GM12878 (cell line): ENCODE measurements around the gene LIX1. TPM values are rescaled to one million over a fixed set of nuclear protein-coding genes. Genes with fewer than 3 reads are reported as not detected.
A peak's percentile ranks its signal among the peaks of the same experiment; 100 is the strongest.

ENCODE experiments used
- ATAC-seq: fragments of 200-7000 bp; cut with Tn5 transposase; 3 replicates; pipeline ENCODE4 v1.9.1; 2020; ENCODE audit warnings: mild to moderate bottlenecking, moderate library complexity
- BruUV-seq: library from RNA; stranded (reverse); fragments of 400-500 nt; replicated peaks from 2 replicates; lab custom pipeline; 2021; lab: Mats Ljungman, UMichigan
- CTCF ChIA-PET: fragments of 300-600 bp; sonication (Branson Sonifier 250); formaldehyde crosslinking; extraction: SDS; loops from one replicate; lab custom pipeline; 2021; ENCODE audit warnings: inconsistent platforms; lab: Yijun Ruan, JAX
- POLR2A ChIA-PET: fragments of 350-600 bp; formaldehyde crosslinking; extraction: SDS; loops from one replicate; lab custom pipeline; 2021; ENCODE audit warnings: inconsistent platforms; lab: Charles Lee
- RAD21 ChIA-PET: fragments of 300-600 bp; sonication (Branson Sonifier 250); formaldehyde crosslinking; loops from one replicate; lab custom pipeline; 2023; ENCODE audit warnings: antibody characterized with exemption; ENCODE audit not compliant: unreplicated experiment; lab: Charles Lee
- SMC1A ChIA-PET: fragments of 300-600 bp; sonication (Branson Sonifier 250); formaldehyde crosslinking; loops from one replicate; lab custom pipeline; 2023; ENCODE audit not compliant: unreplicated experiment, uncharacterized antibody; lab: Charles Lee
- DNase-seq: peaks from one replicate; pipeline ENCODE4 v3.0.0-alpha.2; 2011; ENCODE audit warnings: low read depth, low spot score
- FAIRE-seq: peaks from 3 replicates; lab custom pipeline; 2011; peaks lifted over from hg19 to GRCh38; lab: Jason Lieb, UNC
- H2AFZ ChIP-seq: 2 replicates; pipeline ENCODE4 v1.6.0; 2011; ENCODE audit warnings: low read depth, low read length, control low read depth; ENCODE audit not compliant: control insufficient read depth
- H3K27ac ChIP-seq: 2 replicates; pipeline ENCODE4 v1.5.1; 2011; ENCODE audit warnings: control low read depth; ENCODE audit not compliant: control insufficient read depth, insufficient read depth
- H3K27me3 ChIP-seq, 2 experiments: replicated peaks in 1 of 2; 2 replicates each; pipeline versions ENCODE4 v1.6.0 to v1.6.1; 2011; ENCODE audit warnings: low read length in 1 of 2; ENCODE audit not compliant: control insufficient read depth in 2 of 2, insufficient read depth in 2 of 2
- H3K36me3 ChIP-seq, 2 experiments: 2 replicates each; pipeline ENCODE4 v1.5.1; 2011; ENCODE audit warnings: low read length in 1 of 2; ENCODE audit not compliant: control insufficient read depth in 2 of 2, insufficient read depth in 2 of 2
- H3K4me1 ChIP-seq: 2 replicates; pipeline ENCODE4 v1.6.1; 2011; ENCODE audit warnings: mild to moderate bottlenecking, low read length, moderate library complexity, mixed read lengths; ENCODE audit not compliant: control insufficient read depth, insufficient read depth
- H3K4me2 ChIP-seq: 2 replicates; pipeline ENCODE4 v1.6.0; 2011; ENCODE audit warnings: control low read depth; ENCODE audit not compliant: control insufficient read depth, insufficient read depth
- H3K4me3 ChIP-seq: fragments of 200-600 bp; sonication (generic); 2 replicates; pipeline ENCODE4 v1.5.1; 2016
- H3K79me2 ChIP-seq: 2 replicates; pipeline ENCODE4 v1.6.0; 2011; ENCODE audit warnings: low read length; ENCODE audit not compliant: control insufficient read depth, insufficient read depth
- H3K9ac ChIP-seq: 2 replicates; pipeline ENCODE4 v1.8.0; 2011; ENCODE audit warnings: low read length, control low read depth, mixed read lengths; ENCODE audit not compliant: control insufficient read depth, insufficient read depth
- H3K9me3 ChIP-seq: replicated peaks from 3 replicates; pipeline ENCODE4 v1.5.1; 2011; ENCODE audit warnings: mild to moderate bottlenecking, low read length; ENCODE audit not compliant: control insufficient read depth, insufficient read depth
- H4K20me1 ChIP-seq: 2 replicates; pipeline ENCODE4 v1.6.0; 2011; ENCODE audit not compliant: control insufficient read depth, insufficient read depth
- BACH1 ChIP-seq: fragments of 450-650 bp; IDR thresholded peaks from 2 replicates; pipeline ENCODE4 v1.6.1; 2017; ENCODE audit warnings: mild to moderate bottlenecking, borderline replicate concordance
- BHLHE40 ChIP-seq, 2 experiments: fragments of 450-650 bp in 1 of 2; IDR thresholded peaks; 2 replicates each; pipeline ENCODE4 v1.6.1; 2011 to 2017; ENCODE audit warnings: low read depth in 2 of 2, borderline replicate concordance in 1 of 2, improper control_type of control experiment in 1 of 2, low read length in 1 of 2, mild to moderate bottlenecking in 1 of 2
- EZH2 ChIP-seq: IDR thresholded peaks from 2 replicates; pipeline ENCODE4 v1.6.1; 2012; ENCODE audit warnings: low read depth, mild to moderate bottlenecking, control low read depth, inconsistent platforms, low read length, borderline replicate concordance; ENCODE audit not compliant: control insufficient read depth
- HCFC1 ChIP-seq: fragments of 150-350 bp; IDR thresholded peaks from 2 replicates; pipeline ENCODE4 v1.6.1; 2014; ENCODE audit warnings: low read length
- IKZF2 ChIP-seq, 2 experiments: fragments of 450-650 bp; IDR thresholded peaks; 2 replicates each; pipeline ENCODE4 v1.6.1; 2017; ENCODE audit warnings: mild to moderate bottlenecking in 2 of 2, moderate library complexity in 2 of 2
- MYB ChIP-seq: fragments of 150-350 bp; IDR thresholded peaks from 2 replicates; pipeline ENCODE4 v1.6.1; 2014; ENCODE audit warnings: mild to moderate bottlenecking, low read depth, low read length, borderline replicate concordance
- SIX5 ChIP-seq: IDR thresholded peaks from 2 replicates; pipeline ENCODE4 v1.6.1; 2011; ENCODE audit warnings: mild to moderate bottlenecking, low read depth, low read length, moderate library complexity; ENCODE audit not compliant: severe bottlenecking
- STAT1 ChIP-seq: fragments of 450-650 bp; conservative IDR thresholded peaks from 2 replicates; pipeline ENCODE4 v1.6.1; 2014; ENCODE audit warnings: antibody characterized with exemption, mild to moderate bottlenecking
- YY1 ChIP-seq: IDR thresholded peaks from 2 replicates; pipeline ENCODE4 v1.6.1; 2011; ENCODE audit warnings: low read depth, mild to moderate bottlenecking, low read length
- ZNF622 ChIP-seq: fragments of 450-650 bp; IDR thresholded peaks from 2 replicates; pipeline ENCODE4 v1.6.1; 2017; ENCODE audit warnings: mild to moderate bottlenecking, inconsistent platforms
- ZSCAN29 ChIP-seq: fragments of 450-650 bp; IDR thresholded peaks from 2 replicates; pipeline ENCODE4 v1.6.1; 2017; ENCODE audit warnings: mild to moderate bottlenecking, moderate library complexity
- WGBS: methylation state at CpG from one replicate; pipeline ENCODE4 v1.1.6; 2016; ENCODE audit warnings: low lambda C conversion rate; ENCODE audit not compliant: insufficient replicate concordance, insufficient coverage; ENCODE audit errors: missing lambda C conversion rate; 5-methylcytosine and 5-hydroxymethylcytosine counted together
- in situ Hi-C: fragments of 300-500 bp; cut with MboI; formaldehyde crosslinking; loops from 9 replicates; pipeline ENCODE4 v1.14.3; 2018; ENCODE audit warnings: mixed read lengths
- intact Hi-C: fragments of 100-400 bp; cut with micrococcal nuclease; formaldehyde crosslinking; loops from one replicate; pipeline ENCODE4 v1.14.2; 2022; ENCODE audit not compliant: unreplicated experiment
- polyA plus RNA-seq, 11 experiments: library from polyadenylated mRNA; depleted of rRNA in 4 of 11; unstranded in 6 of 11; stranded (reverse) in 5 of 11; fragments of >200 nt; fragmentation: Nextera tagmentation in 4 of 11; fragmentation: Illumina TruSeq in 1 of 11; extraction: Ambion mirVana in 4 of 11; extraction: Trizol in 1 of 11; gene quantifications; 1 replicate in 1 of 11; 2 replicates in 10 of 11; pipeline versions ENCODE4 v1.2.1 to v1.2.3, GENCODE V29; 2011 to 2016; ENCODE audit warnings: inconsistent platforms in 2 of 11, missing spikeins in 2 of 11, low read depth in 1 of 11
- total RNA-seq, 4 experiments: library from RNA; depleted of rRNA in 3 of 4; stranded (reverse); fragments of >200 nt in 3 of 4; fragmentation: Illumina TruSeq in 1 of 4; extraction: Trizol in 1 of 4; gene quantifications; 2 replicates each; pipeline versions ENCODE4 v1.2.1 to v1.2.3, GENCODE V29; 2013 to 2021

The LIX1 gene
- total and polyA plus RNA-seq, 10 of the 15 experiments (the other 5 are each of a cell fraction or from before 2014, with no cell fraction given): 0.02 to 0.07 (median 0.04) TPM; not detected in 5

DNA sequence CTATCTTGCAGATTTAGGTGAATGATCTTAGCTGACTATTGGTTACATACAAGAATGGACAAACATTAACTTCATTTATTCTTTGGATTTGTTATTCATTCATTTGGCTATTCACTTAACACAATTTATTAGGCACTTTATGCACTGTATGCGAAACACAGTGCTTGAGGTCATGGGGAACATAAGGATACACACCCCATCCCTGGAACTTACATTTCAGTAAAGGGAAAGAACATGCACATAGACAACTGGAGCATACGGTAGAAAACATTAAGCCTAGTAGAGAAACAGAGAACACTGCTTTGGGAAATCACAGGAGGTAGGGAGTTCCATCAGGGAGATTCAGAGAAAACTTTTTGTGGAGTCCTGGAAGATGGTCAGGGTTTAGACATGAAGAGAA, 22.2 kb downstream of the LIX1 start:
- ChIA-PET SMC1A (no interaction called here), CTCF (no interaction called here)
- WGBS: 47% methylated on average over 2 of the region's 2 CpGs

DNA sequence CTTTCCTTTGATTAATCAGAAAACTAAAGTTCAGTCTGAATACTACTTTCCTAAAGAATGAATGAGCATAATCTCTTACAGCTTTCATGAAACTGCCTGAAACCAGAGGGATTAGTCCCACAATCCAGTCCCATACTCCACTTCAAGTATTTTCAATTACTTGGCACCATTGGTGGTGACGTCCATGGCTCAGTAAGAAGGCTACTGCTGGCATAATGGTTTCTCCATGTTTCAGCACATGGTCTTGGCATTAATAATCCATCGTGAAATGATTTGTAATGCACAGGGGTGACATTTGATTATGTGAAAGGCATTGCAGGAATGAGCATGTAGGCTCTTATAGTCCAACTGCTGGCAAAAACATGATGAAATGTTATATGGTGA, 23.4 kb downstream of the LIX1 start:
- H3K4me3 ChIP-seq: no peak overlapping the region
- H2AFZ ChIP-seq: peak overlapping the region; percentile 66
- TF ChIP-seq YY1 (no peak), IKZF2 (IDR thresholded peaks at IDR 0.05) (0 out of 4 replicates have a peak, but pooled peaks of 1 of the 2 experiments have one; percentile 0)
- DNase-seq (no peak), ATAC-seq (no peak), FAIRE-seq (no peak)
- no peaks in the 10 kb centered on the region for H3K79me2 ChIP-seq
- BruUV-seq: no TSS peak
- 88% methylated on average over 2 of the region's 2 CpGs for WGBS
- peak overlapping the region; percentile 64; the same call in 1 of the 2 replicates for H3K4me2 ChIP-seq
- H3K36me3 ChIP-seq: no peaks in the 10 kb centered on the region
- ChIA-PET RAD21 (no interaction called here), CTCF (interaction anchor here (1.2 kb wide), 1 partner anchor 23 kb away, joined by 3 read pairs; no protein-coding TSS in a partner anchor), SMC1A (interaction anchor here (1.5 kb wide), 1 partner anchor 20 kb away, joined by 3 read pairs; no protein-coding TSS in a partner anchor), POLR2A (no interaction called here)
- in situ Hi-C loops: no loop called here
- H3K4me1 ChIP-seq: peaks cover 9% of the 10 kb centered on the region
- no peaks in the 10 kb centered on the region for H3K27me3 ChIP-seq
- no peaks in the 10 kb centered on the region for H4K20me1 ChIP-seq
- peak overlapping the region; percentile 40; the same call in 1 of the 2 replicates for H3K27ac ChIP-seq
- H3K9ac ChIP-seq: no peak overlapping the region
- intact Hi-C loops: no loop called here
- H3K9me3 ChIP-seq: no peaks in the 10 kb centered on the region

More for the DNA sequence above, 22.2 kb downstream of the LIX1 start:
- Histone ChIP-seq H3K9ac (no peak overlapping the region), H3K4me2 (no peak overlapping the region), H2AFZ (no peak overlapping the region), H3K27ac (no peak overlapping the region), H3K9me3 (no peaks in the 10 kb centered on the region), H3K27me3 (no peaks in the 10 kb centered on the region), H3K4me1 (peaks cover 9% of the 10 kb centered on the region), H3K36me3 (no peaks in the 10 kb centered on the region), H3K4me3 (no peak overlapping the region), H3K79me2 (no peaks in the 10 kb centered on the region), H4K20me1 (no peaks in the 10 kb centered on the region)
- ChIA-PET RAD21 (interaction anchor here (1.5 kb wide), 1 partner anchor 22 kb away, joined by 3 read pairs; the partner anchor contains the start of gene LIX1), POLR2A (no interaction called here)
- ATAC-seq (no peak), DNase-seq (no peak), FAIRE-seq (peak; percentile 13)
- intact Hi-C loops (no loop called here), in situ Hi-C loops (no loop called here)
- TF ChIP-seq STAT1: no peak
- no peak for TF ChIP-seq BHLHE40 (IDR thresholded peaks at IDR 0.05; ENCODE audit: borderline replicate concordance in 1 of 2, low read depth in 2 of 2, low read length in 1 of 2)
- no peak for TF ChIP-seq BACH1
- TF ChIP-seq ZSCAN29: no peak
- TF ChIP-seq MYB: no peak
- TF ChIP-seq SIX5: no peak
- no peak for TF ChIP-seq ZNF622
- no peak for TF ChIP-seq HCFC1
- TF ChIP-seq EZH2: no peak
- no TSS peak for BruUV-seq
